C4-2B (cell line): Measurements from ENCODE around the gene POLDIP2.

ENCODE experiments used
- H3K27ac ChIP-seq: fragments of 450-650 bp; 2 replicates; pipeline ENCODE4 v1.5.1; 2017
- ZFX ChIP-seq: fragments of 450-650 bp; IDR thresholded peaks from 2 replicates; pipeline ENCODE4 v1.6.1; 2017
- TF ChIP-seq, protein P1 (sequence below): fragments of 450-650 bp; conservative IDR thresholded peaks from 2 replicates; pipeline ENCODE4 v1.5.1; 2017; ENCODE audit warnings: mild to moderate bottlenecking

Gene POLDIP2

DNA sequence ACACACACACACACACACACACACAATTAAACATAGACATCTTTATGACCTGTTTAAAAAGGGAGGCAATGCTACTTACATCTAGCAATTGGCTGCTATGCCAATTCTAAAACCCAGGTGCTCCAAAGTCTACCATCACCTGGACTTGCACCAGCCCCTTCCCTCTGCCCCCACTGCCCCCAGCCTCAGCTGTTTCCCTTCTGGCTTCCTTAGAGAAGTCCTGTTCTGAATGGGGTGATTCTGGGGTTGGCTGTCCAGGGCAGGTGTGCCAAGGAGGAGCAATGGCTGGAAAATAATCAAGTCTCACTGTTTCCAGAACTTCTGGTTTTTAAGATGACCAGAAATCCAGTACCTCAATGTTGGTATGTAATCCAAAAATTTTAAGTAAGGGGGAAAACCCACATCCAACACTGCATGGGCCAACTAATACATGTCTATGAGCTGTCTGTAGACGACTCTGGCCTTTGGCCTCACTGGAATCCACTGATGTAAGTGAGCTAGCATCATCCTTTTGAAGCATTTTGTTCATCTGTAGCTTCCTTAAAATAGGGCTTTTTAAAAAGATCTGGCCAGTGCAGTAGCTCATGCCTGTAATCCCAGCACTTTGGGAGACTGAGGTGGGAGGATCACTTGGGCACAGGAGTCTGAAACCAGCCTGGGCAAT lies 24.1 kb downstream of the POLDIP2 start:
- TF ChIP-seq ZFX, result no peak
- TF ChIP-seq, protein P1, sequence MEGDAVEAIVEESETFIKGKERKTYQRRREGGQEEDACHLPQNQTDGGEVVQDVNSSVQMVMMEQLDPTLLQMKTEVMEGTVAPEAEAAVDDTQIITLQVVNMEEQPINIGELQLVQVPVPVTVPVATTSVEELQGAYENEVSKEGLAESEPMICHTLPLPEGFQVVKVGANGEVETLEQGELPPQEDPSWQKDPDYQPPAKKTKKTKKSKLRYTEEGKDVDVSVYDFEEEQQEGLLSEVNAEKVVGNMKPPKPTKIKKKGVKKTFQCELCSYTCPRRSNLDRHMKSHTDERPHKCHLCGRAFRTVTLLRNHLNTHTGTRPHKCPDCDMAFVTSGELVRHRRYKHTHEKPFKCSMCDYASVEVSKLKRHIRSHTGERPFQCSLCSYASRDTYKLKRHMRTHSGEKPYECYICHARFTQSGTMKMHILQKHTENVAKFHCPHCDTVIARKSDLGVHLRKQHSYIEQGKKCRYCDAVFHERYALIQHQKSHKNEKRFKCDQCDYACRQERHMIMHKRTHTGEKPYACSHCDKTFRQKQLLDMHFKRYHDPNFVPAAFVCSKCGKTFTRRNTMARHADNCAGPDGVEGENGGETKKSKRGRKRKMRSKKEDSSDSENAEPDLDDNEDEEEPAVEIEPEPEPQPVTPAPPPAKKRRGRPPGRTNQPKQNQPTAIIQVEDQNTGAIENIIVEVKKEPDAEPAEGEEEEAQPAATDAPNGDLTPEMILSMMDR, result no peak
- H3K27ac ChIP-seq, result no peak overlapping the region

DNA sequence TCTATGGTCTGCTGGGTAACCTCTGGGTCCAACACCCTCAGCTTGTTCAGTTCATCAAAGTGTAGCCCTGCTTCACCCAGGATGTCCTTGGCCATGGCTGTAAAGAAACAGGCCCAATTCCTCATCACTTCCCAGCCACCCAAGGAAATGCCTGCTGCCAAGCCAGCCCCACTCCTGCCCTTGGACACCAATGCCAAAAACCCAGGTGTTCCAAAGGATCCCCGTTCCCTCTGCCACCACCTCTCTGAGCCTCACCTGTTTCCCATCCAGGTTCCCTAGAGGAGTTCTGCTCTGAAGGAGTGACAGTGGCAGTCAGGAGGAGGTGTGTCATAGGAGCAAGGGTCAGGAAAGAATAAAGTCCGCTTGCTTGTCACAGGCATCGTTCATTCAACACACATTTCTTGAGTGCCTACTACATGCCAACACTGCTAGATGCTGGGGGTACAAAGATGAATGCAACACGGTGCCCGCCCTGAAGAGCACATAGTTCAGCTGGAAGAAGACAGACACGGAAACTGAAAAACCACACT lies 25.4 kb downstream of the POLDIP2 start:
- TF ChIP-seq, protein P1, result no peak
- no peak for TF ChIP-seq ZFX
- H3K27ac ChIP-seq, result no peak overlapping the region

DNA sequence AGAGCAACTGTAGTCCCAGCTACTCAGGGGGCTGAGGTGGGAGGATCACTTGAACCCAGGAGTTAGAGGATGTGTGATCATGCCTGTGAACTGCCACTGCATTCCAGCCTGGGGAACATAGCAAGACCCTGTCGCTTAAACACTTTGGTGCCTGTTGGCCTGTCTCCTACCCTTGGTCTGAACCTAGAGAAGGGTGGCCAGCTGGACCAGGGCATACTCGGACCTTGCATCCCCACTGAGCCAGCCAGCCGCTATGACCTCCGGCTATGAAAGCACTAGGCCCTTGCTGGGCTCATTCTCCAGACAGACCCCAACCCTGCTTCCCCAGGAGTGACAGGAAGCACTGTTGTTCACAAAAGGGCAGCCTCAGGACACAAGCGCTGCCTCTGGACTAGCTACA lies 26.7 kb downstream of the POLDIP2 start:
- no peak for TF ChIP-seq ZFX
- TF ChIP-seq, protein P1, result no peak
- no peak overlapping the region for H3K27ac ChIP-seq

DNA sequence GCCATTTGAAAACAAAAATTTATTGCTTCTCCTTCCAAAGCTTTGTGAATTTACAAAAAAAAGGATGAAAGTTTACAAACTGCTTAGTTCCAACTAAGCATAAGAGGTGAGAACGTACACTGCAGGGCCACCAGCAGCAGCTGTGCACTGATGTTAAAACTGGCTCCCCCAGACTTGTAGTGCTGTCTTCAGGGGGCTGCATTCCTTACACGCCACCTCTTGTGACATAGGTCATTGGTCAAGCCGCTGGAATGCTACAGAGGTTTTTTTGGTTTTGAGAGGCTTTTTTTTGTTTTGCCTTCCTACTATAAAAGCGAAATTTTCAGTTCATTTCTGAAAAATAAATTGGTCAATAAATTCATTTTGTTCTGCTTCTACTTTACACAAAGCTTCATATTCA lies 29.0 kb downstream of the POLDIP2 start:
- TF ChIP-seq ZFX, result no peak
- TF ChIP-seq, protein P1, result no peak
- no peak overlapping the region for H3K27ac ChIP-seq

DNA sequence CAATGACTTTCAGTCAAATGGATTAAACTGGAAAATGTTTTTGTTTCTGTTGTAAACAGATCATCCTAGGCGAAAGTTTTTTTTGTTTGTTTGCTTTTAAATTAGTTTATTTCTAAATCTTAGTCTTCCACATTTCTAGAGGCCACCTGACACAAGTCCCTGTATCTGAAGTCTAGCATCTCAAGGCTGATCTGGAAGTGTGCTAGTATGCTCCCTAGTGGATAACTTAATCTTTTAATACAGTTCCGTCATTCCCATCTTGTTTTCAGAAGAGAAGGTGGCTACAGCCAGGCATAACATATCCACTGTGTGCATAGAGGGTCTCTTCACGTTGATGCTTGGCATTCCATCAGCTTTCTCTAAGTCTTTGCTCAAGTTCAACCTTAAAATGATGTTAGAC lies 29.6 kb downstream of the POLDIP2 start:
- TF ChIP-seq, protein P1, result 0 out of 2 replicates have a peak, but pooled peaks have one; percentile 3
- no peak for TF ChIP-seq ZFX
- no peak overlapping the region for H3K27ac ChIP-seq

DNA sequence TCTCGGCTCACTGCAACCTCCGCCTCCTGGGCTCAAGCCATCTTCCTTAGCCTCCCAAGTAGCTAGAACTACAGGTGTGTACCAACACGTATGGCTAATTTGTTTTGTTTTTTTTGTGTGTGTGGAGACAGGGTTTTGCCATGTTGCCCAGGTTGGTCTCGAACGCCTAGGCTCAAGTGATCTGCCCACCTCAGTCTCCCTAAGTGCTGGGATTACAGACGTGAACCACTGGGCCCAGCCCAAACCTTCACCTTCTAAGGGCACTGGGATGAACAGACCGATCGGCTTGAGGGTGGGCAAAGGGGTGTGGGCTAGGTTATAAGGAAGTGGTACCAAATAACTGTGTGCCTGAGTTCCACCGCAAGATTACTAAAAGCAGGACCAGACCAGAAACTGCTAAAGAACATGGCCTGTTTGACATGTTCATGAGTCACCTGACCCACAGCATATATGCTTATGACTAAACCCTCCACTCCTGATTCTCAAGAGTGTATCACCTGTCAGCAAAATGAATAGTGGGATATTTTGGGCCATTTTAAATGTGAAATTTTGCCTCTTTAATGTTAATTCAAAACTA lies 30.2 kb downstream of the POLDIP2 start:
- peak overlapping the region; percentile 65 for H3K27ac ChIP-seq
- TF ChIP-seq, protein P1, result no peak
- TF ChIP-seq ZFX, result no peak

DNA sequence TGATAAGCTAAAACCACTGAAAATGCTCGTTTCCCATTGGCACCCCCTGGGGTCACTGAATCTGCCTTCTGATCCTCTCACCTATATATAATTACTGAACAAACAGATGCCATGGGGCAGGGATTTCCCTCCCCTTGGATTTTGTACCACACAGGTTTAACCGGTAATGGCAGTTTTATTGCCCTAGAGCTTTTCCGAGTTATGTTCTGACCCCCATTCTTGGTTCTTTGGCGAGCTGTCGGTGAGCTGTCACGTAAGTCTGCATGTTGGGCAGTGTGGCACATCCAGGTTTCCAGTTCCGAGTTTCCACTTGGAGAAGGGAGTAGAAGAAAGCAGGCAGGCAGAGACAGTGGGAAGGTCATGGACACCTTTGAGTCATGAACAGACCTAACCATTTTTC lies 31.2 kb downstream of the POLDIP2 start:
- TF ChIP-seq ZFX, result no peak
- TF ChIP-seq, protein P1, result no peak
- H3K27ac ChIP-seq, result peak overlapping the region; percentile 65
